OCI-LY7 (cell line): ENCODE measurements around the gene PPIP5K2.

Source experiments
- CTCF ChIP-seq: fragments of 200-600 bp; sonication (generic); conservative IDR thresholded peaks from 2 replicates; pipeline ENCODE4 v1.5.1; 2014; ENCODE audit warnings: mild to moderate bottlenecking, antibody characterized with exemption, low read length, moderate library complexity, mixed read lengths
- EZH2phosphoT487 ChIP-seq: fragments of 200-600 bp; sonication (generic); IDR thresholded peaks from 2 replicates; pipeline ENCODE4 v1.6.1; 2018; ENCODE audit warnings: low read depth, borderline replicate concordance, mild to moderate bottlenecking, mixed run types, antibody characterized with exemption, low read length, moderate library complexity, mixed read lengths

DNA sequence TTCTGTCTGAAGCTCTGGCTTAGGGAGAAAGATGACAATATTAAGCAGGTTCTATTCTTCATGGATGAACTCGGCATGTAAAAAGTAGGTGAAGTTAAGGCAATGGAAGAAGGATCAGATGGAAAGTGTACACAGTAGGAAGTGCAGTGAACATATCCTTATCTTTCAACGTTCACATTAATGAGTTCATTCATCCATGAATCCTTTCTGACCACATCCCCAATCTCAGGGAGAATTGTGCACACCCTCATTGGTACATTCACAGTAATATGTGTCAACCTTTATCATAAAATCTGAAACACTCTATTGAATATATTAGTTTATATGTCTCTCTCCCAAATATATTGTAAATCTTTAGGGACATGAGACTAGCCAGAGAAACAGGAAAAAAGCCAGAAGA, 5.7 kb upstream of the PPIP5K2 start:
- no peak for TF ChIP-seq CTCF
- no peak for TF ChIP-seq EZH2phosphoT487
